ENCODE data around the gene VPS8. TPM values are rescaled to one million over a fixed set of nuclear protein-coding genes. Genes with fewer than 3 reads are reported as not detected.

VPS8 gene
- total and polyA plus RNA-seq, 2 of the 8 experiments (the other 6 are each of a cell fraction or from before 2014, with no cell fraction given), result 13.0 to 41.0 TPM

DNA sequence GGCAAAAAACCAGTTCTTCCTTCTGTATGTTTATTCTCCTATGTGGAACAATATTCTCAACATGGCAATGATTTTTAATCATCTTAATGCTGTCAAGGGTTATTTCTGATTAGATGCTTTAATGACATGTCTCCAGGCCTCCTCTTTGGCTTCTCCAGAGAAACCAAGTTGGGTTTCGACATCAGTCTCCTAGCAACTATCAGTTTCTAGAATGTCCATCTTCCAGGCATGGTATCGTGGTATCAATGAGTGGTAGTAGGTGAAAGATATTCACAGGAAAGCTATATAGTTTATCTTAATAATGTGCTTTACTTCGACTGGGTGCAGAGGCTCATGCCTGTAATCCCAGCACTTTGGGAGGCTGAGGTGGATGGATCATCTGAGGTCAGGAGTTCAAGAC lies 212.4 kb downstream of the VPS8 start:
- H2BK12ac ChIP-seq (ENCODE audit: low read depth, low read length), result no peak overlapping the region
- WGBS, 2 experiments (ENCODE audit: extremely low coverage in 1 of 2, insufficient coverage in 1 of 2, insufficient read length in 1 of 2, insufficient replicate concordance in 2 of 2, low coverage in 1 of 2, low lambda C conversion rate in 2 of 2, missing lambda C conversion rate in 1 of 2), result 91% methylated on average over 3 of the region's 3 CpGs; no CpG with 5 or more reads in 1 of the 2 experiments
- no peak overlapping the region for H3K56ac ChIP-seq (replicated peaks; ENCODE audit: insufficient read length, low read depth, low read length)
- H2AFZ ChIP-seq (ENCODE audit: low read length), result no peak overlapping the region
- no peak overlapping the region for H3K18ac ChIP-seq (ENCODE audit: extremely low read depth, low read length)
- no peaks in the 10 kb centered on the region for H4K20me1 ChIP-seq (replicated peaks in 1 of 2; ENCODE audit: control insufficient read depth in 1 of 2, insufficient read depth in 2 of 2, low read length in 2 of 2)
- no peak overlapping the region for H3K4me2 ChIP-seq (ENCODE audit: insufficient read depth in 1 of 2, low read depth in 2 of 2, low read length in 2 of 2)
- no peak overlapping the region for H4K5ac ChIP-seq (ENCODE audit: insufficient read length, low read depth, low read length)
- H2BK15ac ChIP-seq (ENCODE audit: low read length), result no peak overlapping the region
- no peak overlapping the region for H3K4ac ChIP-seq (replicated peaks; ENCODE audit: insufficient read length, low read depth, low read length)
- no peaks in the 10 kb centered on the region for H3K79me1 ChIP-seq (ENCODE audit: low read depth, low read length)
- H4K8ac ChIP-seq (ENCODE audit: extremely low read depth, insufficient read depth, low read length), result no peak overlapping the region
- no peak overlapping the region for H3K23ac ChIP-seq (ENCODE audit: insufficient read length)
- H3K79me2 ChIP-seq (ENCODE audit: control insufficient read depth in 1 of 2, insufficient read depth in 2 of 2, low read length in 2 of 2), result no peaks in the 10 kb centered on the region
- H3K4me3 ChIP-seq (ENCODE audit: extremely low read depth in 1 of 4, insufficient read depth in 2 of 4, low read depth in 3 of 4, low read length in 4 of 4), result no peak overlapping the region
- H3K27me3 ChIP-seq (replicated peaks in 1 of 4; ENCODE audit: control insufficient read depth in 3 of 4, extremely low read depth in 1 of 4, insufficient read depth in 3 of 4, low read length in 3 of 4), result no peaks in the 10 kb centered on the region
- CTCF ChIA-PET (ENCODE audit: partially characterized antibody), result no interaction called here
- FAIRE-seq (no peak), DNase-seq (ENCODE audit: low read depth in 1 of 2, low spot score in 2 of 2) (no peak)
- no peak overlapping the region for H3K27ac ChIP-seq (ENCODE audit: low read depth, low read length)
- H2BK20ac ChIP-seq (ENCODE audit: low read length), result no peak overlapping the region
- H2AK5ac ChIP-seq (ENCODE audit: low read depth, low read length), result no peak overlapping the region
- TF ChIP-seq ASH2L (IDR thresholded peaks at IDR 0.05; ENCODE audit: low read length) (no peak), EZH2 (IDR thresholded peaks at IDR 0.05; ENCODE audit: low read depth, low read length, severe bottlenecking) (no peak), RFX5 (IDR thresholded peaks at IDR 0.05; ENCODE audit: borderline replicate concordance, low read depth, low read length) (no peak)
- no peak overlapping the region for H3K14ac ChIP-seq (ENCODE audit: insufficient read length)
- no peak overlapping the region for H2BK120ac ChIP-seq (replicated peaks; ENCODE audit: low read depth, low read length)
- no peak overlapping the region for H2BK5ac ChIP-seq (ENCODE audit: low read depth, low read length)
- H3K4me1 ChIP-seq (replicated peaks in 1 of 4; ENCODE audit: control insufficient read depth in 3 of 4, insufficient read depth in 4 of 4, low read length in 3 of 4), result no peaks in the 10 kb centered on the region
- POLR2A ChIA-PET (ENCODE audit: partially characterized antibody), result no interaction called here
- no peaks in the 10 kb centered on the region for H3K36me3 ChIP-seq (ENCODE audit: control insufficient read depth in 2 of 4, insufficient read depth in 4 of 4, low read length in 3 of 4)
- H4K91ac ChIP-seq (replicated peaks; ENCODE audit: insufficient read length, low read length), result no peak overlapping the region
- H3K9ac ChIP-seq (replicated peaks in 1 of 4; ENCODE audit: extremely low read depth in 1 of 4, low read depth in 3 of 4, low read length in 3 of 4), result no peak overlapping the region
- H3K23me2 ChIP-seq (ENCODE audit: low read depth, low read length), result no peaks in the 10 kb centered on the region
- peaks cover 0 to 5% of the 10 kb centered on the region in 2 experiments; a peak in 2 of 4 replicates for H3K9me3 ChIP-seq (ENCODE audit: insufficient read depth in 2 of 2, low read depth in 1 of 2, low read length in 1 of 2)
